Lower leg skin (tissue), 3 donors: ENCODE measurements around the gene GSTT4.

Experiments used
- CTCF ChIP-seq, 3 donors: fragments of 450-650 bp; IDR thresholded peaks; one replicate each; pipeline ENCODE4 v1.5.1; 2016; ENCODE audit warnings: antibody characterized with exemption in 3 of 3, mild to moderate bottlenecking in 3 of 3, moderate library complexity in 2 of 3
- POLR2A ChIP-seq, 2 donors: fragments of 450-650 bp; IDR thresholded peaks; one replicate each; pipeline ENCODE4 v1.6.1; 2016 to 2017; ENCODE audit warnings: antibody characterized with exemption in 2 of 2, mild to moderate bottlenecking in 1 of 2, moderate library complexity in 1 of 2

- no peak for TF ChIP-seq CTCF (IDR thresholded peaks at IDR 0.05)
- TF ChIP-seq POLR2A (IDR thresholded peaks at IDR 0.05), result no peak
Measured at GRCh38 chr22:24001314-24001713, 3.9 kb downstream of the GSTT4 start.
